Testis (tissue), 3 donors: Measurements from ENCODE around the gene HS3ST4. TPM values are rescaled to one million over a fixed set of nuclear protein-coding genes. Genes with fewer than 3 reads are reported as not detected.

Source experiments
- DNase-seq: peaks from one replicate; pipeline ENCODE4 v3.0.0-alpha.2; 2019
- H3K27ac ChIP-seq, 2 donors: fragments of 200-600 bp; sonication (generic); one replicate each; pipeline ENCODE4 v1.5.1; 2019
- H3K27me3 ChIP-seq: fragments of 200-600 bp; sonication (generic); one replicate; pipeline ENCODE4 v1.5.1; 2019
- H3K36me3 ChIP-seq: fragments of 200-600 bp; sonication (generic); one replicate; pipeline ENCODE4 v1.5.1; 2017; ENCODE audit warnings: low read depth; ENCODE audit errors: missing control alignments
- H3K4me1 ChIP-seq: fragments of 200-600 bp; sonication (generic); one replicate; pipeline ENCODE4 v1.5.1; 2019
- H3K4me3 ChIP-seq, 2 donors: fragments of 200-600 bp; sonication (generic); one replicate each; pipeline ENCODE4 v1.5.1; 2017 to 2019
- H3K9me3 ChIP-seq: fragments of 200-600 bp; sonication (generic); one replicate; pipeline ENCODE4 v1.5.1; 2017
- POLR2A ChIP-seq: fragments of 450-650 bp; IDR thresholded peaks from one replicate; pipeline ENCODE4 v1.6.1; 2017; ENCODE audit warnings: antibody characterized with exemption, mild to moderate bottlenecking, moderate library complexity
- WGBS, 2 donors: methylation state at CpG; one replicate each; pipeline ENCODE4 v1.1.5; 2018; 5-methylcytosine and 5-hydroxymethylcytosine counted together
- intact Hi-C: fragments of 100-400 bp; cut with DNase I; formaldehyde crosslinking; loops from one replicate; pipeline ENCODE4 v1.15.1; 2023; ENCODE audit warnings: low total_unique reads
- microRNA counts, 2 donors: library from miRNA; unstranded; fragments of <30 nt; microRNA quantifications; one replicate each; lab custom pipeline; 2016
- microRNA-seq, 2 donors: library from miRNA; unstranded; fragments of <30 nt; microRNA quantifications; one replicate each; pipeline ENCODE4, GENCODE V29; 2016; ENCODE audit warnings: borderline number of aligned reads in 2 of 2, borderline replicate concordance in 1 of 2
- polyA plus RNA-seq: library from polyadenylated mRNA; stranded (reverse); fragments of 350-450 nt; fragmentation: Illumina TruSeq; extraction: RNeasy Lipid Tissue Mini Kit (QIAGEN cat#74804); gene quantifications from one replicate; pipeline ENCODE4 v1.2.3, GENCODE V29; 2014; ENCODE audit warnings: low read depth, low replicate concordance; ENCODE audit not compliant: insufficient read depth
- small RNA-seq, 2 donors: library from RNA; depleted of rRNA; stranded (forward); fragments of <200 nt; gene quantifications; one replicate each; pipeline ENCODE3, GENCODE V24; 2016
- total RNA-seq, 2 donors: library from RNA; depleted of rRNA; stranded (reverse); fragments of >200 nt; gene quantifications; one replicate each; pipeline ENCODE4 v1.2.3, GENCODE V29; 2016
- TF ChIP-seq, protein P1 (sequence below), 3 experiments: fragments of 450-650 bp in 2 of 3; fragments of 200-600 bp in 1 of 3; sonication (generic) in 1 of 3; IDR thresholded peaks; one replicate each; pipeline ENCODE4 v1.5.1; 2016 to 2019; ENCODE audit warnings: antibody characterized with exemption in 3 of 3, mild to moderate bottlenecking in 2 of 3, moderate library complexity in 1 of 3

The HS3ST4 gene
- total and polyA plus RNA-seq, 3 donors from 2014 or later = 0.37 to 2.7 (median 2.6) TPM

- H3K36me3 ChIP-seq = no peaks in the 10 kb centered on the region
- H3K9me3 ChIP-seq = no peaks in the 10 kb centered on the region
- no peak overlapping the region for H3K4me3 ChIP-seq
- WGBS, 2 donors = 84 to 85% methylated on average over 6 of the region's 6 CpGs
- no peak for TF ChIP-seq POLR2A
- TF ChIP-seq, protein P1, sequence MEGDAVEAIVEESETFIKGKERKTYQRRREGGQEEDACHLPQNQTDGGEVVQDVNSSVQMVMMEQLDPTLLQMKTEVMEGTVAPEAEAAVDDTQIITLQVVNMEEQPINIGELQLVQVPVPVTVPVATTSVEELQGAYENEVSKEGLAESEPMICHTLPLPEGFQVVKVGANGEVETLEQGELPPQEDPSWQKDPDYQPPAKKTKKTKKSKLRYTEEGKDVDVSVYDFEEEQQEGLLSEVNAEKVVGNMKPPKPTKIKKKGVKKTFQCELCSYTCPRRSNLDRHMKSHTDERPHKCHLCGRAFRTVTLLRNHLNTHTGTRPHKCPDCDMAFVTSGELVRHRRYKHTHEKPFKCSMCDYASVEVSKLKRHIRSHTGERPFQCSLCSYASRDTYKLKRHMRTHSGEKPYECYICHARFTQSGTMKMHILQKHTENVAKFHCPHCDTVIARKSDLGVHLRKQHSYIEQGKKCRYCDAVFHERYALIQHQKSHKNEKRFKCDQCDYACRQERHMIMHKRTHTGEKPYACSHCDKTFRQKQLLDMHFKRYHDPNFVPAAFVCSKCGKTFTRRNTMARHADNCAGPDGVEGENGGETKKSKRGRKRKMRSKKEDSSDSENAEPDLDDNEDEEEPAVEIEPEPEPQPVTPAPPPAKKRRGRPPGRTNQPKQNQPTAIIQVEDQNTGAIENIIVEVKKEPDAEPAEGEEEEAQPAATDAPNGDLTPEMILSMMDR (IDR thresholded peaks at IDR 0.05) = no peak
- no peaks in the 10 kb centered on the region for H3K4me1 ChIP-seq
- H3K27ac ChIP-seq = no peak overlapping the region
- intact Hi-C loops = no loop called here
- no peaks in the 10 kb centered on the region for H3K27me3 ChIP-seq
- no peak for DNase-seq
Observed at GRCh38 chr16:26178298-26178697, 486.5 kb downstream of the HS3ST4 start.

- Histone ChIP-seq H3K9me3 (no peaks in the 10 kb centered on the region), H3K4me1 (no peaks in the 10 kb centered on the region), H3K27ac (no peak overlapping the region), H3K4me3 (no peak overlapping the region), H3K36me3 (no peaks in the 10 kb centered on the region), H3K27me3 (no peaks in the 10 kb centered on the region)
- intact Hi-C loops = no loop called here
- WGBS, 2 donors = 73 to 93% methylated on average over 1 of the region's 1 CpG
- no peak for DNase-seq
- TF ChIP-seq, protein P1 (IDR thresholded peaks at IDR 0.05) = no peak
- TF ChIP-seq POLR2A = no peak
Observed at GRCh38 chr16:26186091-26186615, 494.4 kb downstream of the HS3ST4 start.

MicroRNA genes within 50 kb of the gene (microRNA counts, 767-probe panel; counts per million panel counts)
- 0 to 152 counts per million in 2 donors for microRNA hsa-miR-548w (lab: Ali Mortazavi, UCI)

Small RNA genes within 50 kb of the gene (microRNA-seq; reads per million reads assigned to microRNA genes)
- 0 reads per million in 2 donors for gene MIR548W

Small RNA genes within 50 kb of the gene (small RNA-seq; reads per million reads assigned to genes)
- gene HMGN2P3 = 0 reads per million in 2 donors
- 0 reads per million in 2 donors for gene MIR548W
- 0 reads per million in 2 donors for gene RNA5SP405
